BJ (cell line): ENCODE results near the gene ADIPOQ. TPM values are rescaled to one million over a fixed set of nuclear protein-coding genes. Genes with fewer than 3 reads are reported as not detected.
"Not testable (repeated sequence)": the region's sequence is repeated elsewhere in the genome, so short reads cannot be mapped to it uniquely, and the experiment has no call there.

Source experiments
- CTCF ChIA-PET: fragments of 350-600 bp; formaldehyde crosslinking; extraction: SDS; loops from one replicate; lab custom pipeline; 2021; ENCODE audit warnings: antibody characterized with exemption, inconsistent platforms; lab: Yijun Ruan, JAX
- POLR2A ChIA-PET: fragments of 300-600 bp; sonication (Branson Sonifier 250); formaldehyde crosslinking; extraction: SDS; loops from one replicate; lab custom pipeline; 2021; ENCODE audit warnings: antibody characterized with exemption; lab: Charles Lee
- DNase-seq: peaks from one replicate; pipeline ENCODE4 v3.0.0-alpha.2; 2011; ENCODE audit warnings: low read depth
- H3K27me3 ChIP-seq: 2 replicates; pipeline ENCODE4 v1.6.0; 2011; ENCODE audit warnings: low read length; ENCODE audit not compliant: control insufficient read depth, insufficient read depth
- H3K36me3 ChIP-seq: 2 replicates; pipeline ENCODE4 v1.5.1; 2011; ENCODE audit warnings: low read length; ENCODE audit not compliant: control insufficient read depth, insufficient read depth
- H3K4me3 ChIP-seq: 2 replicates; pipeline ENCODE4 v1.5.1; 2011; ENCODE audit warnings: low read depth, mild to moderate bottlenecking, control low read depth, low read length
- polyA plus RNA-seq: library from polyadenylated mRNA; depleted of rRNA; stranded (reverse); fragments of >200 nt; gene quantifications from 2 replicates; pipeline ENCODE4 v1.2.3, GENCODE V29; 2011
- TF ChIP-seq, protein P1 (sequence below): IDR thresholded peaks from 2 replicates; pipeline ENCODE4 v1.5.1; 2011; ENCODE audit warnings: low read depth, mild to moderate bottlenecking, control low read depth, inconsistent platforms, low read length, moderate library complexity; ENCODE audit not compliant: insufficient read depth

The ADIPOQ gene
- polyA plus RNA-seq, 1 experiment = not detected

DNA sequence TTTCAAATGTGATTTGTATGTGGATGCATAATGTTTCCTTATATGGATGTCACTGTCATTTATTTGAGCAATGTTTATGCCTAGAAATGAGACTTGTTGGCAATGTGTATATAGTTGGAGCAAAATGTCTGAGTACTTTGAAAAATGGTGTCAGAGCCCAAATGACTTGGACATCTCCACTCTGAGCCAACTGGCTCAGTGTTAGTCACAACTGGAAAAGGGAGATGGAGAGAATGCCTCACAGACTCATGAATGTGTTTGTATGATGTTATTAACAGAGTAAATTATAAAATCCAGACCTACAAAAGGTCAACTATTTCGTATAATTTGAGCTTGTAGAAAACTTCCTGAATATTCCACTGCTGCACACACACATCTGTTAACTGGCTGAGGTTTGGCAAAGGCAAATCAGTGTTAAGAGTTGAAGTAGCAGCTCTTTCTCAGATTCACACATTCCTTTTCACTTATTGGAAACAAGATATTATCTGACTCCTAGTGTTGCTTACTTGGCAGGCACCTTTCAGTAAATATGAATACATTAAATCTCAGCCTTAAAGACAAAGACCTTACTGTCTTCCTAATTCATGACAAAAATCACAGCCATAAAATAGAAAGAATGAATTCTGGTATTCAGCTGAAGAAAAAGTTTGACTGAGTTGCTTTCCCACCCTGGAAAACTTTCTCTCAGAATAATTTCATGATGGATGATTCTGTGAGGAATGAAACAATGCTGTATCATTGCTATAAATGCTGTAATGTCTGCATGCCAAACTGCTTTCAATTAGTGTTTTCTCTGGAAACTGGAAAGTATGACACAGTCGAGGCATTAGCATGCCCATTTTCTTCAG is 27.0 kb downstream of the ADIPOQ start:
- TF ChIP-seq, protein P1, sequence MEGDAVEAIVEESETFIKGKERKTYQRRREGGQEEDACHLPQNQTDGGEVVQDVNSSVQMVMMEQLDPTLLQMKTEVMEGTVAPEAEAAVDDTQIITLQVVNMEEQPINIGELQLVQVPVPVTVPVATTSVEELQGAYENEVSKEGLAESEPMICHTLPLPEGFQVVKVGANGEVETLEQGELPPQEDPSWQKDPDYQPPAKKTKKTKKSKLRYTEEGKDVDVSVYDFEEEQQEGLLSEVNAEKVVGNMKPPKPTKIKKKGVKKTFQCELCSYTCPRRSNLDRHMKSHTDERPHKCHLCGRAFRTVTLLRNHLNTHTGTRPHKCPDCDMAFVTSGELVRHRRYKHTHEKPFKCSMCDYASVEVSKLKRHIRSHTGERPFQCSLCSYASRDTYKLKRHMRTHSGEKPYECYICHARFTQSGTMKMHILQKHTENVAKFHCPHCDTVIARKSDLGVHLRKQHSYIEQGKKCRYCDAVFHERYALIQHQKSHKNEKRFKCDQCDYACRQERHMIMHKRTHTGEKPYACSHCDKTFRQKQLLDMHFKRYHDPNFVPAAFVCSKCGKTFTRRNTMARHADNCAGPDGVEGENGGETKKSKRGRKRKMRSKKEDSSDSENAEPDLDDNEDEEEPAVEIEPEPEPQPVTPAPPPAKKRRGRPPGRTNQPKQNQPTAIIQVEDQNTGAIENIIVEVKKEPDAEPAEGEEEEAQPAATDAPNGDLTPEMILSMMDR = no peak
- POLR2A ChIA-PET = interaction anchor here (0.6 kb wide), 1 partner anchor 8 kb away, joined by 3 read pairs; no protein-coding TSS in a partner anchor
- H3K27me3 ChIP-seq = peaks cover 3% of the 10 kb centered on the region; the same call in 1 of the 2 replicates
- CTCF ChIA-PET = interaction anchor here (1.0 to 1.1 kb wide), 3 partner anchors 9 to 20 kb away, joined by 3 read pairs; no protein-coding TSS in a partner anchor
- no peak overlapping the region for H3K4me3 ChIP-seq
- no peaks in the 10 kb centered on the region for H3K36me3 ChIP-seq
- DNase-seq = no peak

- Histone ChIP-seq H3K36me3 (no peaks in the 10 kb centered on the region), H3K4me3 (no peak overlapping the region), H3K27me3 (peaks cover 3% of the 10 kb centered on the region; the same call in 1 of the 2 replicates)
- TF ChIP-seq, protein P1 = no peak
- CTCF ChIA-PET = interaction anchor here (1.0 kb wide), 1 partner anchor 19 kb away, joined by 3 read pairs; no protein-coding TSS in a partner anchor
- DNase-seq = no peak
- POLR2A ChIA-PET = no interaction called here
These were observed 28.1 kb downstream of the ADIPOQ start for GRCh38 chr3:186870421-186871201.

DNA sequence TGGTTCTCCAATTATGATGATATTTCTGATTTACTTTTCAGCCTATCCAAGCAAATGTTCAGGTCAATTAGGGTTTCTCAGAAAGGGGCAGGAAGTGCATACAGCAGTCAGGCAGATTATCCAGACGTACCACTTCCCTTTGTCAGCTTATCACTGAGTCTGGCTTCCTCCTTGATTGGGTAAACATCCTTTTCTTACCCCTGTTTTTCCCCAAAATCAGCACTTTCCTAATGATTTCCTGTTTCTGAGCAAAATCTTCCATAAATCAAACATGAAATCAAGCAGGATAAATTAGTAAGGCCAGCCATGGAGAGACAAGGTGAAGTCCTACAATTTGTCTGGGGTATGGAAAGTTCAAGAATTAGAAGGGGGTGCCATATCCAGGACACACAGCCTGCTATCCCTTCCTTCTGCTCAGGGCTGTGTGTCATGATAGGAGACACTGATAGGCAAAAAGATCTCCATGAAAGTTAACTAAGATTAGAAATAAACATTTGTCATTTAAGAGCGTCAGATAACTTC is 29.0 kb downstream of the ADIPOQ start:
- ChIA-PET POLR2A (no interaction called here), CTCF (interaction anchor here (0.8 kb wide), 1 partner anchor 293 kb away, joined by 3 read pairs; no protein-coding TSS in a partner anchor)
- TF ChIP-seq, protein P1 = no peak
- Histone ChIP-seq H3K4me3 (no peak overlapping the region), H3K36me3 (no peaks in the 10 kb centered on the region), H3K27me3 (peaks cover 3% of the 10 kb centered on the region; the same call in 1 of the 2 replicates)
- DNase-seq = no peak

- H3K4me3 ChIP-seq, H3K36me3 ChIP-seq, DNase-seq, H3K27me3 ChIP-seq, POLR2A ChIA-PET, CTCF ChIA-PET: not testable (repeated sequence)
These were observed 31.3 kb downstream of the ADIPOQ start for GRCh38 chr3:186873796-186874195.

- H3K36me3 ChIP-seq, H3K4me3 ChIP-seq, DNase-seq, POLR2A ChIA-PET, H3K27me3 ChIP-seq, CTCF ChIA-PET: not testable (repeated sequence)
These were observed 31.7 kb downstream of the ADIPOQ start for GRCh38 chr3:186874216-186874615.

GRCh38 chr3:186874841-186875240 is 32.3 kb downstream of the ADIPOQ start:
- CTCF ChIA-PET, H3K27me3 ChIP-seq, DNase-seq, H3K36me3 ChIP-seq, POLR2A ChIA-PET, H3K4me3 ChIP-seq: not testable (repeated sequence)
